H9 (cell line): ENCODE results near the gene P4HA2. TPM values are rescaled to one million over a fixed set of nuclear protein-coding genes. Genes with fewer than 3 reads are reported as not detected.
"Not testable (repeated sequence)": the region's sequence is repeated elsewhere in the genome, so short reads cannot be mapped to it uniquely, and the experiment has no call there.

Source experiments
- DNase-seq: peaks from one replicate; pipeline ENCODE4 v3.0.0-alpha.2; 2017
- H2AFZ ChIP-seq: one replicate; pipeline ENCODE4 v1.6.1; 2013; ENCODE audit warnings: mild to moderate bottlenecking, low read length, control low read depth, moderate library complexity
- H2AK5ac ChIP-seq: 2 replicates; pipeline ENCODE4 v1.6.1; 2013; ENCODE audit warnings: low read length, control low read depth, mixed read lengths; ENCODE audit not compliant: insufficient read length
- H2BK120ac ChIP-seq: one replicate; pipeline ENCODE4 v1.6.1; 2013; ENCODE audit warnings: low read depth, mild to moderate bottlenecking, low read length, control low read depth, inconsistent platforms; ENCODE audit not compliant: poor library complexity, severe bottlenecking
- H2BK12ac ChIP-seq: 2 replicates; pipeline ENCODE4 v1.6.1; 2013; ENCODE audit warnings: low read length, control low read depth, mixed read lengths, low read depth; ENCODE audit not compliant: insufficient read length
- H2BK15ac ChIP-seq: 2 replicates; pipeline ENCODE4 v1.6.1; 2013; ENCODE audit warnings: low read depth, low read length, control low read depth
- H2BK20ac ChIP-seq: one replicate; pipeline ENCODE4 v1.6.1; 2013; ENCODE audit warnings: low read depth, mild to moderate bottlenecking, low read length, control low read depth, inconsistent platforms; ENCODE audit not compliant: poor library complexity, severe bottlenecking
- H2BK5ac ChIP-seq: 2 replicates; pipeline ENCODE4 v1.6.1; 2013; ENCODE audit warnings: low read length, control low read depth, mixed read lengths; ENCODE audit not compliant: insufficient read length
- H3K14ac ChIP-seq: 2 replicates; pipeline ENCODE4 v1.6.1; 2013; ENCODE audit warnings: low read length, control low read depth; ENCODE audit not compliant: insufficient read depth
- H3K18ac ChIP-seq: 2 replicates; pipeline ENCODE4 v1.6.1; 2013; ENCODE audit warnings: low read depth, mild to moderate bottlenecking, mixed read lengths, low read length, control low read depth; ENCODE audit not compliant: insufficient read length
- H3K23ac ChIP-seq: 2 replicates; pipeline ENCODE4 v1.6.1; 2013; ENCODE audit warnings: low read length, control low read depth, mixed read lengths, low read depth; ENCODE audit not compliant: insufficient read length
- H3K23me2 ChIP-seq: 2 replicates; pipeline ENCODE4 v1.6.1; 2013; ENCODE audit warnings: low read depth, mild to moderate bottlenecking, mixed read lengths, low read length, control low read depth; ENCODE audit not compliant: insufficient read length, poor library complexity, severe bottlenecking
- H3K27ac ChIP-seq: 2 replicates; pipeline ENCODE4 v1.5.1; 2013; ENCODE audit warnings: low read length, control low read depth, mixed read lengths, low read depth; ENCODE audit not compliant: insufficient read length
- H3K27me3 ChIP-seq: 2 replicates; pipeline ENCODE4 v1.6.1; 2013; ENCODE audit warnings: low read length, control low read depth, inconsistent platforms; ENCODE audit not compliant: insufficient read depth
- H3K4ac ChIP-seq: 2 replicates; pipeline ENCODE4 v1.6.1; 2013; ENCODE audit warnings: low read depth, mild to moderate bottlenecking, control low read depth, inconsistent platforms, low read length, moderate library complexity
- H3K4me1 ChIP-seq: 2 replicates; pipeline ENCODE4 v1.6.1; 2013; ENCODE audit warnings: low read length, control low read depth, inconsistent platforms; ENCODE audit not compliant: insufficient read depth
- H3K4me2 ChIP-seq: 2 replicates; pipeline ENCODE4 v1.6.1; 2013; ENCODE audit warnings: low read length, control low read depth, mixed read lengths; ENCODE audit not compliant: insufficient read length, insufficient read depth
- H3K56ac ChIP-seq: 2 replicates; pipeline ENCODE4 v1.6.1; 2013; ENCODE audit warnings: low read depth, mild to moderate bottlenecking, mixed read lengths, low read length, control low read depth; ENCODE audit not compliant: insufficient read length
- H3K79me1 ChIP-seq: 2 replicates; pipeline ENCODE4 v1.6.1; 2013; ENCODE audit warnings: low read depth, mild to moderate bottlenecking, moderate library complexity, low read length, control low read depth, inconsistent platforms; ENCODE audit not compliant: insufficient read depth, poor library complexity, severe bottlenecking
- H3K79me2 ChIP-seq: 2 replicates; pipeline ENCODE4 v1.6.1; 2013; ENCODE audit warnings: low read length, control low read depth, inconsistent platforms; ENCODE audit not compliant: insufficient read depth
- H3K9ac ChIP-seq: 2 replicates; pipeline ENCODE4 v1.6.1; 2013; ENCODE audit warnings: low read length, control low read depth, mixed read lengths; ENCODE audit not compliant: insufficient read length; ENCODE audit errors: extremely low read depth
- H3K9me3 ChIP-seq: one replicate; pipeline ENCODE4 v1.6.1; 2013; ENCODE audit warnings: low read depth, low read length, inconsistent platforms; ENCODE audit not compliant: control insufficient read depth
- H3T11ph ChIP-seq: one replicate; pipeline ENCODE4 v1.6.1; 2013; ENCODE audit warnings: mild to moderate bottlenecking, low read length, control low read depth, inconsistent platforms
- H4K20me1 ChIP-seq: one replicate; pipeline ENCODE4 v1.6.1; 2013; ENCODE audit not compliant: control insufficient read depth, insufficient read length, insufficient read depth
- H4K5ac ChIP-seq: 2 replicates; pipeline ENCODE4 v1.6.1; 2013; ENCODE audit warnings: low read depth, mild to moderate bottlenecking, mixed read lengths, low read length, control low read depth; ENCODE audit not compliant: insufficient read length
- H4K8ac ChIP-seq: replicated peaks from 2 replicates; pipeline ENCODE4 v1.6.1; 2013; ENCODE audit warnings: low read length, control low read depth, mixed read lengths, low read depth; ENCODE audit not compliant: insufficient read length
- H4K91ac ChIP-seq: 2 replicates; pipeline ENCODE4 v1.6.1; 2013; ENCODE audit warnings: low read depth, mild to moderate bottlenecking, moderate library complexity, mixed read lengths, low read length, control low read depth; ENCODE audit not compliant: insufficient read length
- H3K27ac Mint-ChIP-seq, 3 experiments: 2 replicates in 2 of 3; 3 replicates in 1 of 3; pipeline ENCODE4 v1.8.0; 2020 to 2021; ENCODE audit warnings: mixed read lengths in 3 of 3, mild to moderate bottlenecking in 1 of 3, moderate library complexity in 1 of 3
- H3K27me3 Mint-ChIP-seq: 2 replicates; pipeline ENCODE4 v1.8.0; 2021; ENCODE audit warnings: low read depth, mild to moderate bottlenecking, moderate library complexity, mixed read lengths
- H3K36me3 Mint-ChIP-seq, 3 experiments: 2 replicates in 2 of 3; 3 replicates in 1 of 3; pipeline ENCODE4 v1.8.0; 2020 to 2021; ENCODE audit warnings: low read depth in 3 of 3, mixed read lengths in 3 of 3; ENCODE audit not compliant: insufficient read depth in 1 of 3
- H3K4me1 Mint-ChIP-seq, 2 experiments: 2 replicates each; pipeline ENCODE4 v1.8.0; 2020; ENCODE audit warnings: mixed read lengths in 2 of 2
- H3K4me3 Mint-ChIP-seq, 2 experiments: 2 replicates in 1 of 2; 3 replicates in 1 of 2; pipeline ENCODE4 v1.8.0; 2020 to 2021; ENCODE audit warnings: mild to moderate bottlenecking in 2 of 2, mixed read lengths in 2 of 2, moderate library complexity in 1 of 2
- H3K9me3 Mint-ChIP-seq, 2 experiments: 2 replicates in 1 of 2; 3 replicates in 1 of 2; pipeline ENCODE4 v1.8.0; 2020; ENCODE audit warnings: mild to moderate bottlenecking in 2 of 2, mixed read lengths in 2 of 2, moderate library complexity in 1 of 2
- WGBS: extraction: QIAGEN DNeasy Blood & Tissue Kit; methylation state at CpG from one replicate; pipeline ENCODE4 v1.1.7; 2013; ENCODE audit warnings: missing lambda C conversion rate, low lambda C conversion rate, mixed read lengths; ENCODE audit not compliant: insufficient read length; ENCODE audit errors: extremely low coverage; 5-methylcytosine and 5-hydroxymethylcytosine counted together
- total RNA-seq: library from RNA; stranded (reverse); gene quantifications from 2 replicates; pipeline ENCODE4 v1.2.1, GENCODE V29; 2021
- TF ChIP-seq, protein P1 (sequence below): fragments of 200-600 bp; sonication (generic); conservative IDR thresholded peaks from 3 replicates; pipeline ENCODE4 v1.8.0; 2021; ENCODE audit warnings: antibody characterized with exemption, mild to moderate bottlenecking

The P4HA2 gene
- total RNA-seq, 1 experiment from 2014 or later = 15.3 TPM

DNA sequence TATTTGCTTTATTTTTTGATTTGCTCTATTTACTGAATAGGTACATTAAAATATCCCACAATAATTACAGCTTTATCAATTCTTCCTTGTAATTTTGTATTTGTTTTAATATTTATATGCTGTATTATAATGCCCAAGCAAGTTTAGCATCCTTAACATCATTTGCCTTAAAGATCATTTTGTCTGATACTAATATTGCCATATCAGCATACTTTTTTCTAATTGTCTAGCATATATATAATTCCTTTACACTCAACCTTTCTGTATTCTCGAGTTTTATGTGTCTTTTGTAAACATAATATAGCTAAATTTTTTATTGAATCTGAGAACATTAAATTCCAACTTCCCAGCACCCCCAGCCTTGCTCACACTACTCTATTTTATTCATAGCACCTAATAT lies 64.7 kb downstream of the P4HA2 start:
- no peaks in the 10 kb centered on the region for H4K20me1 ChIP-seq
- no peak overlapping the region for H3K56ac ChIP-seq
- H3K4me1 Mint-ChIP-seq = no peaks in the 10 kb centered on the region
- no peak overlapping the region for H2BK20ac ChIP-seq
- peaks cover 3% of the 10 kb centered on the region in 2 experiments for H3K9me3 Mint-ChIP-seq
- no peak overlapping the region for H4K8ac ChIP-seq
- no peaks in the 10 kb centered on the region for H3K79me1 ChIP-seq
- H3K4me2 ChIP-seq = no peak overlapping the region
- no peak overlapping the region for H3K18ac ChIP-seq
- no peak overlapping the region for H3K4ac ChIP-seq
- H3K23ac ChIP-seq = no peak overlapping the region
- no peak overlapping the region for H4K5ac ChIP-seq
- no peak overlapping the region for H3T11ph ChIP-seq
- H3K36me3 Mint-ChIP-seq = no peaks in the 10 kb centered on the region
- H2BK15ac ChIP-seq = no peak overlapping the region
- H3K4me3 Mint-ChIP-seq = no peak overlapping the region
- H2AFZ ChIP-seq = no peak overlapping the region
- H3K27me3 Mint-ChIP-seq = peaks cover 5% of the 10 kb centered on the region
- H3K23me2 ChIP-seq = no peaks in the 10 kb centered on the region
- no peak overlapping the region for H2BK5ac ChIP-seq
- H3K9ac ChIP-seq = no peak overlapping the region
- DNase-seq = no peak
- no peak overlapping the region for H3K14ac ChIP-seq
- H3K4me1 ChIP-seq = no peaks in the 10 kb centered on the region
- WGBS = no CpG with 5 or more reads among the region's 1 CpG
- no peak overlapping the region for H4K91ac ChIP-seq
- no peak overlapping the region for H3K27ac ChIP-seq
- no peak overlapping the region for H2BK12ac ChIP-seq
- no peak overlapping the region for H3K27ac Mint-ChIP-seq
- no peak overlapping the region for H2BK120ac ChIP-seq
- no peaks in the 10 kb centered on the region; the same call in 1 of the 2 replicates for H3K27me3 ChIP-seq
- H3K9me3 ChIP-seq = no peaks in the 10 kb centered on the region
- no peak overlapping the region for H2AK5ac ChIP-seq
- no peaks in the 10 kb centered on the region for H3K79me2 ChIP-seq
- TF ChIP-seq, protein P1, sequence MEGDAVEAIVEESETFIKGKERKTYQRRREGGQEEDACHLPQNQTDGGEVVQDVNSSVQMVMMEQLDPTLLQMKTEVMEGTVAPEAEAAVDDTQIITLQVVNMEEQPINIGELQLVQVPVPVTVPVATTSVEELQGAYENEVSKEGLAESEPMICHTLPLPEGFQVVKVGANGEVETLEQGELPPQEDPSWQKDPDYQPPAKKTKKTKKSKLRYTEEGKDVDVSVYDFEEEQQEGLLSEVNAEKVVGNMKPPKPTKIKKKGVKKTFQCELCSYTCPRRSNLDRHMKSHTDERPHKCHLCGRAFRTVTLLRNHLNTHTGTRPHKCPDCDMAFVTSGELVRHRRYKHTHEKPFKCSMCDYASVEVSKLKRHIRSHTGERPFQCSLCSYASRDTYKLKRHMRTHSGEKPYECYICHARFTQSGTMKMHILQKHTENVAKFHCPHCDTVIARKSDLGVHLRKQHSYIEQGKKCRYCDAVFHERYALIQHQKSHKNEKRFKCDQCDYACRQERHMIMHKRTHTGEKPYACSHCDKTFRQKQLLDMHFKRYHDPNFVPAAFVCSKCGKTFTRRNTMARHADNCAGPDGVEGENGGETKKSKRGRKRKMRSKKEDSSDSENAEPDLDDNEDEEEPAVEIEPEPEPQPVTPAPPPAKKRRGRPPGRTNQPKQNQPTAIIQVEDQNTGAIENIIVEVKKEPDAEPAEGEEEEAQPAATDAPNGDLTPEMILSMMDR = no peak

GRCh38 chr5:132161574-132162326 lies 65.9 kb downstream of the P4HA2 start:
- H2BK5ac ChIP-seq, H3K4me3 Mint-ChIP-seq, H3K9me3 Mint-ChIP-seq, H2AFZ ChIP-seq, H3K27me3 ChIP-seq, H3K9ac ChIP-seq, H3K23ac ChIP-seq, H3K27ac ChIP-seq, H3K4me1 ChIP-seq, H3K14ac ChIP-seq, H3K36me3 Mint-ChIP-seq, H4K5ac ChIP-seq, H3K79me1 ChIP-seq, H2BK120ac ChIP-seq, H2BK15ac ChIP-seq, H3K79me2 ChIP-seq, H3K27me3 Mint-ChIP-seq, H3K4me2 ChIP-seq, H4K91ac ChIP-seq, H3K18ac ChIP-seq, H3K23me2 ChIP-seq, H2BK12ac ChIP-seq, H3K56ac ChIP-seq, H3K9me3 ChIP-seq, H4K20me1 ChIP-seq, H2BK20ac ChIP-seq, H2AK5ac ChIP-seq, DNase-seq, H3K4me1 Mint-ChIP-seq, H3K27ac Mint-ChIP-seq, H4K8ac ChIP-seq, H3T11ph ChIP-seq, H3K4ac ChIP-seq: not testable (repeated sequence)
- no CpG with 5 or more reads among the region's 5 CpGs for WGBS
